Stomach (tissue), 9 donors: Measurements from ENCODE around the gene LSM11. TPM values are rescaled to one million over a fixed set of nuclear protein-coding genes. Genes with fewer than 3 reads are reported as not detected.

Experiments
- DNase-seq, 2 donors: peaks; one replicate each; pipeline versions ENCODE4 v3.0.0 to v3.0.0-alpha.2; 2013 to 2019
- H3K27ac ChIP-seq, 5 donors: fragments of 200-600 bp in 4 of 5; sonication (generic) in 4 of 5; one replicate each; pipeline ENCODE4 v1.5.1; 2013 to 2019; ENCODE audit warnings: mild to moderate bottlenecking in 1 of 5, moderate library complexity in 1 of 5
- H3K27me3 ChIP-seq, 3 donors: fragments of 200-600 bp; sonication (generic); one replicate each; pipeline ENCODE4 v1.5.1; 2017 to 2019; ENCODE audit warnings: mixed run types in 1 of 3
- H3K36me3 ChIP-seq, 4 donors: fragments of 200-600 bp; sonication (generic); 1 replicate in 3 of 4; 2 replicates in 1 of 4; pipeline ENCODE4 v1.5.1; 2016 to 2019
- H3K4me1 ChIP-seq, 4 donors: fragments of 200-600 bp; sonication (generic); one replicate each; pipeline ENCODE4 v1.5.1; 2016 to 2019
- H3K4me3 ChIP-seq, 4 donors: fragments of 200-600 bp; sonication (generic) in 3 of 4; one replicate each; pipeline ENCODE4 v1.5.1; 2016 to 2019; ENCODE audit warnings: mild to moderate bottlenecking in 1 of 4
- H3K9me3 ChIP-seq, 4 donors: fragments of 200-600 bp; sonication (generic); one replicate each; pipeline ENCODE4 v1.5.1; 2016 to 2019
- CTCF ChIP-seq, 7 experiments: fragments of 450-650 bp in 4 of 7; fragments of 200-600 bp in 3 of 7; sonication (generic) in 3 of 7; IDR thresholded peaks; one replicate each; pipeline ENCODE4 v1.5.1; 2016 to 2019; ENCODE audit warnings: antibody characterized with exemption in 7 of 7, control low read depth in 2 of 7, mild to moderate bottlenecking in 1 of 7
- EP300 ChIP-seq: sonication (generic); formaldehyde crosslinking; IDR thresholded peaks from one replicate; pipeline ENCODE4 v1.6.1; 2017; ENCODE audit warnings: antibody characterized with exemption
- POLR2A ChIP-seq, 4 donors: fragments of 450-650 bp; IDR thresholded peaks; one replicate each; pipeline ENCODE4 v1.6.1; 2016; ENCODE audit warnings: antibody characterized with exemption in 4 of 4, control low read depth in 2 of 4, mild to moderate bottlenecking in 1 of 4, moderate library complexity in 1 of 4
- POLR2AphosphoS5 ChIP-seq, 3 donors: sonication (generic); formaldehyde crosslinking; IDR thresholded peaks; one replicate each; pipeline ENCODE4 v1.6.1; 2016; ENCODE audit warnings: antibody characterized with exemption in 3 of 3
- WGBS, 5 donors: extraction: QIAGEN DNeasy Blood & Tissue Kit in 3 of 5; methylation state at CpG; one replicate each; pipeline versions ENCODE4 v1.1.5 to v1.1.7; 2013 to 2018; 5-methylcytosine and 5-hydroxymethylcytosine counted together
- intact Hi-C: fragments of 100-400 bp; cut with DNase I; formaldehyde crosslinking; loops from one replicate; pipeline ENCODE4 v1.15.1; 2023; ENCODE audit warnings: low total_unique reads
- polyA plus RNA-seq, 3 donors: library from polyadenylated mRNA; stranded (reverse); fragments of 200-250 nt; gene quantifications; one replicate each; pipeline ENCODE4 v1.2.3, GENCODE V29; 2013
- total RNA-seq, 5 donors: library from RNA; depleted of rRNA; stranded (reverse); fragments of >200 nt; gene quantifications; one replicate each; pipeline versions ENCODE4 v1.1.0 to v1.2.3, GENCODE V29; 2014 to 2016
- donor health status: healthy with polysubstance abuse.
- donor health status: Bipolar disorder and iron deficiency.
- donor health status: healthy.

Gene LSM11
- total and polyA plus RNA-seq, 8 donors = 0.46 to 10.3 (median 1.6) TPM

DNA sequence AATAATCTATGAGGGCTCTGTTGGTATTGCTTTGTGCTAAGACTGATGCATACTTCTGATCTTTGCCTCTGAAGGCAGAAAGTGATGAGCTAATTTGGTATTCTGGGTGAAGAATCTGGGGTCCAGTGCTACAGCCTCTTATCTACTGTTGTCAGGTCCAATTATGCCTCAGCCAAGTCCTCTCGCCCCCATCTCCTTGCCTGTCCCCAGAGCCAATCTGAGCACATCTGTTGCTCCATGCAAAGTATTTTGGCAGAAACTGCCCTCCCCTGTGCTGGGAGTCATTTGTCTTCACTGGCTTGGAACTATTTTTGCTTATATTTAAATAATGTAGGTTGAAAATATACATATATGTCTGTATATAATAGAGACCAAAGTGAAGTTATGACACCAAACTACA, 23.4 kb downstream of the LSM11 start:
- intact Hi-C loops = no loop called here
- peaks cover 0 to 16% (median 3%) of the 10 kb centered on the region in 4 donors for H3K4me1 ChIP-seq
- WGBS, 5 donors = 71 to 86% (median 78%) methylated on average over 1 of the region's 1 CpG
- H3K27me3 ChIP-seq = no peaks in the 10 kb centered on the region
- peaks cover 0 to 6% (median 0%) of the 10 kb centered on the region in 4 donors for H3K9me3 ChIP-seq
- DNase-seq = no peak
- no peak for TF ChIP-seq EP300
- no peak for TF ChIP-seq POLR2A (IDR thresholded peaks at IDR 0.05)
- no peak for TF ChIP-seq POLR2AphosphoS5 (IDR thresholded peaks at IDR 0.05)
- TF ChIP-seq CTCF (IDR thresholded peaks at IDR 0.05) = no peak
- H3K36me3 ChIP-seq = no peaks in the 10 kb centered on the region
- no peak overlapping the region for H3K27ac ChIP-seq
- H3K4me3 ChIP-seq = no peak overlapping the region

- no peak overlapping the region for H3K27ac ChIP-seq
- WGBS, 5 donors = 58 to 96% (median 84%) methylated on average over 3 of the region's 3 CpGs
- peaks cover 0 to 6% (median 0%) of the 10 kb centered on the region in 4 donors for H3K9me3 ChIP-seq
- intact Hi-C loops = no loop called here
- no peak overlapping the region for H3K4me3 ChIP-seq
- H3K27me3 ChIP-seq = no peaks in the 10 kb centered on the region
- TF ChIP-seq POLR2AphosphoS5 (IDR thresholded peaks at IDR 0.05) (no peak), EP300 (no peak), POLR2A (IDR thresholded peaks at IDR 0.05) (no peak), CTCF (IDR thresholded peaks at IDR 0.05) (no peak)
- no peaks in the 10 kb centered on the region for H3K36me3 ChIP-seq
- peaks cover 0 to 10% (median 0%) of the 10 kb centered on the region in 4 donors for H3K4me1 ChIP-seq
- DNase-seq = no peak
Measured at GRCh38 chr5:157767689-157768088, 24.2 kb downstream of the LSM11 start.

DNA sequence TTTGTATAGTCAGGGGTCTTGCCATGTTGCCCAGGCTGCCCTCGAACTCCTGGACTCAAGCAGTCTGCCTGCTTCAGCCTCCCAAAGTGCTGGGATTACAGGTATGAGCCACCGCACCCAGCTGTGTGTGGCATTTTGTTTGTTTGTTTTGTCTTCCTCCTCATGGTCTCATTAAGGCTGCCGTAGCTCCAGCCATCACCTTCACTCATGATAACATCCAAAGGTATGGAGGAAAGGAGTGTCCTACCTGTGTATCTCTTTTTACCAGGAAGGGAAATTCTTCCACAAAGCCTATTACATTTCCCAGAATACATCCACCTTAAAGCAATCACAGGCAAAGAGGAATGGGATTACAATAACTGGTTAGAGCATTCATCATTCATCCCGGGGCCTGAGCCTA, 27.2 kb downstream of the LSM11 start:
- peaks cover 0 to 6% (median 0%) of the 10 kb centered on the region in 4 donors for H3K9me3 ChIP-seq
- TF ChIP-seq EP300 = no peak
- no peak for TF ChIP-seq POLR2A (IDR thresholded peaks at IDR 0.05)
- TF ChIP-seq CTCF (IDR thresholded peaks at IDR 0.05) = no peak
- TF ChIP-seq POLR2AphosphoS5 (IDR thresholded peaks at IDR 0.05) = no peak
- no peaks in the 10 kb centered on the region for H3K36me3 ChIP-seq
- 93 to 96% (median 94%) methylated on average over 4 of the region's 4 CpGs for WGBS, 5 donors
- H3K27ac ChIP-seq = no peak overlapping the region
- no peaks in the 10 kb centered on the region for H3K4me1 ChIP-seq
- no peak for DNase-seq
- H3K4me3 ChIP-seq = no peak overlapping the region
- no peaks in the 10 kb centered on the region for H3K27me3 ChIP-seq
- intact Hi-C loops = no loop called here

GRCh38 chr5:157772127-157772526, 28.6 kb downstream of the LSM11 start:
- Histone ChIP-seq H3K4me1 (no peaks in the 10 kb centered on the region), H3K27me3 (no peaks in the 10 kb centered on the region), H3K4me3 (no peak overlapping the region), H3K9me3 (peaks cover 0 to 6% (median 0%) of the 10 kb centered on the region in 4 donors), H3K36me3 (no peaks in the 10 kb centered on the region), H3K27ac (no peak overlapping the region)
- intact Hi-C loops = no loop called here
- TF ChIP-seq POLR2A (IDR thresholded peaks at IDR 0.05) (no peak), EP300 (no peak), POLR2AphosphoS5 (IDR thresholded peaks at IDR 0.05) (no peak), CTCF (IDR thresholded peaks at IDR 0.05) (no peak)
- WGBS, 5 donors = 57 to 68% (median 60%) methylated on average over 10 of the region's 10 CpGs
- no peak for DNase-seq
